Muscle of back (tissue), 11 donors: ENCODE data around the gene CCDC15. TPM values are rescaled to one million over a fixed set of nuclear protein-coding genes. Genes with fewer than 3 reads are reported as not detected.
"Not testable (repeated sequence)": the region's sequence is repeated elsewhere in the genome, so short reads cannot be mapped to it uniquely, and the experiment has no call there.

Source experiments
- DNase-seq, 3 donors: peaks; one replicate each; pipeline versions ENCODE4 v3.0.0 to v3.0.0-alpha.2; 2013
- polyA plus RNA-seq, 10 donors: library from polyadenylated mRNA; unstranded; fragments of 120-200 nt; gene quantifications; one replicate each; pipeline ENCODE4 v1.2.1, GENCODE V29; 2013; ENCODE audit not compliant: insufficient read length in 10 of 10

CCDC15 gene
- polyA plus RNA-seq, 10 donors = 2.0 to 4.1 (median 3.4) TPM

DNA sequence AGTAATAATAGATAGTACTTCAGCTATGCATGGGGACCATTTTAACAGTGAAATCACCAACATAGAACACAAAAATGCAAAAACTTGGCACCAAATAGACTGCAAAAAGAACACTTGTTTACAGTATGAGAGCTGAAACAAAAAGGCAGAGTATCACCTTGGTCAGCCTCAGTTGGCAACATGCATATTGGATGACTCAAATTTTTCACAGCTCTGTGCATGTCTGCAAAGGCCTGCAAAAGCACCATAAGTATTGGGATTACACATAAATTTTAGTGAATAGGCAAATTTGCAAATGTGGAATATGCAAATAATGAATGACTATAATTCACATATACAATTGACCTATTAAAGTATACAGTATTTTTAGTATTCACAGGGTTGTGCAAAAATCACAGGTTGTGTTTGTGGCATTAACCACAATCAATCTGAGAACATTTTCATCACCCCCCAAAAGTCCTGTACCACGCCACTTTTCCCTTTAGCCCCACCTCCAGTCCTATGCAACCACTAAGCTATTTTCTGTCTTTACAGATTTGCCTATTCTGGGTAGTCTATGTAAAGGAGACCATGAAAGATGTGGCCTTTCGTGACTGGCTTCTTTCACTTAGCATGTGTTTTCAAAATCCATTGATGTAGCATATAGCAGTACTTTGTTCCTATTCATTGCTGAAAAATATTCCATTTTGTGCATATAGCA is 47.2 kb downstream of the CCDC15 start:
- no peak for DNase-seq

DNA sequence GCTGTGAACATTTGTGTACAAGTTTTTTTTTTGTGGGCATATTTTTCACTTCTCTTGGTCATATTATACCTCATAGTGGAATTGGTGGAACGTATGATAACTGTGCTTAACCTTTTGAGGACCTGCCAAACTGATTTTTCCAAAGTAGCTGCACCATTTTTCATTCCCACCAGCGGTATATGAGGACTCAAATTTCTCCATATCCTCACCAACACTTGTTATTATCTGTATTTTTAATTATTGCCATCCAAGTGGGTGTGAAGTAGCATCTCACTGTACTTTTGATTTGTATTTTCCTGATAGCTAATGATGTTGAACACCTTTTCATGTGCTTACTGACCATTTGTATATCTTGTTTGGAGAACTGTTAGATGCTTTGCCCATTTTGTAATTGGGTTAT is 47.8 kb downstream of the CCDC15 start:
- no peak for DNase-seq

DNA sequence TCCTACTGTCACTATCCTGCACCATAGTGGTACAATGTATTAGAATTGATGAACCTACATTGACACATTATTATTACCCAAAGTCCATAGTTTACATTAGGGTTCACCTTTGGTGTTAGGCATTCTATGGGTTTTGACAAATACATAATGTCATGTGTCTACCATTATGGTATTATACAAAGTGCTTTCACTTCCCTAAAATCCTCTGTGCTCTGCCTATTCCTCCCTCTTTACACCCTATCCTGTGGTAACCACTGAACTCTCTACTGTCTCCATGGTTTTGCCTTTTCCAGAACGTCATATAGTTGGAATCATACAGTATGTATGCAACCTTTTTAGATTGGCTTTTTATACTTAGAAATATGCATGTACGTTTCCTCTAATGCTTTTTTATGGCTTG is 51.5 kb downstream of the CCDC15 start:
- no peak for DNase-seq

DNA sequence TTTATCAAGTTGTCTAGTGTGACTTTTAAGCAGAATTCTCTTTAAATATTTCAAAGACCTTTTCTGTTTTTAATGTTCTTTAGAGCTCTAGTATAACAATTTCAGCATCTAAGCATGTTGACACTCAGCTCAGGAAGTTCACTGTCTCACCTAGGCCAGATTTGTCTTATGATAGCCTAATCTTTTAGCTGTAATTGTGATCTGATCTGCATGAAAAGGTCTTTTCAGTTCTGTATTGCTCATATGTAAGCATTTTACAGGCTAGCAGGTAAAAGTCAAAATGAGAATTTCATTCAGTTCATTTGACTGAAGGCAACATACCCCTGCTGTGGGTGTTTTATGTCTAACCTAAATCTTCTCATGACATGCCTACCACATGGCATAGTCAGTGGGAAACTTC is 62.4 kb downstream of the CCDC15 start:
- no peak for DNase-seq

DNA sequence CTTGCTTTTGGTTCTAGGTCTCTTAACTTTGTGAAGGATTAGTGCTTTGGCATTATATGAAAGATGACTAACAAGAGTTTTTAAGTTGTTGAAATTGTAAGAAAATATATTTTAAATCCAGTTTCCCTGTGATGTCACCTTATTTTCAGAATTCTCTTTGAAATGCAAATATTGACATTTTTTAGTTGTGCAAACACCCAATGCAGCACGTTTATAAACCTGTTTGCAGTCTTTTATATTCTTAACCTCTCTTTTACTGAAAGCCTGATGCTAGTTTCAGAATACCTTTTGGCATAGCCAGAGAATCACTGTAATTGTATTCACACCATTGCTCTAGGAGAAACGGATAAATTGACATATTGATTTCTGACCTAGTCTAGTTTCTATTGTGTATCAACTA is 66.3 kb downstream of the CCDC15 start:
- no peak for DNase-seq

DNA sequence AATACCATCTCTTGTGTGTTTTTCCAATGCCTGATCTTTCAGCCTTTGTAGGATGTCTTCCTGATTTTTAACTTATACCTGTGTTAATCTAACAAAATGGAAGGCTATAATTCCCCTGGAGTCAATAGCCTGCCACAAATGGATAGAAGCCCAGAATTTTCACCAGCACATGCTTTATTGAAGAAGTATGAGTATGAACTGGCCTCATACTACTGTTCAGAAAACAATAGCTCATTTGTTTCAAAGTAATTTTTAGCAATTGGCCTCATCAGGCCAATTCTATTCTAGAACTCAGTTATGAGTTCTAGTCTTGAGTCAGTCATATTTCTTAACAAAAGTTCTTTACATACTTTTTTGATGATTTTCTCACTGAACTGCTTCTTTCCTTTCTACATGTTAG is 68.5 kb downstream of the CCDC15 start:
- DNase-seq = no peak

DNA sequence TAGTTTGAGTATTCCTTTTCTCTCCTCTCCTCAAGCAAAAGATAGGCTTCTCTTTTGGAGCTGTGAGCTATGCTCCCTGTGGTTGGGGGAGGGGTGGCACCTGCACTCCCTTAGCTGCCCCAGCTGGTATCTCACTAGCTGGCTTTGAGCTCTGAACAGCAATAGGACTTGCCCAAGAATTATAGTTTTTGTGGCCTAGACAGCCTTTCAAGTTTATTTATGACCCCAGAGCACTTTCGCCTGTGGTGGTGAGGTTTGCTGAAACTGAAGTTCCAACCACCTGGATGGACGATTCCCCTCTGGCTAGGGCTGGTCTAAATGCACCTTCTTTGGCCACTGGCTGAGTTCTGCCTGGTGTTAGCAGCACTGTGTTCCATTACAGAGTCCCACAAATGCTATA is 72.0 kb downstream of the CCDC15 start:
- DNase-seq = no peak

DNA sequence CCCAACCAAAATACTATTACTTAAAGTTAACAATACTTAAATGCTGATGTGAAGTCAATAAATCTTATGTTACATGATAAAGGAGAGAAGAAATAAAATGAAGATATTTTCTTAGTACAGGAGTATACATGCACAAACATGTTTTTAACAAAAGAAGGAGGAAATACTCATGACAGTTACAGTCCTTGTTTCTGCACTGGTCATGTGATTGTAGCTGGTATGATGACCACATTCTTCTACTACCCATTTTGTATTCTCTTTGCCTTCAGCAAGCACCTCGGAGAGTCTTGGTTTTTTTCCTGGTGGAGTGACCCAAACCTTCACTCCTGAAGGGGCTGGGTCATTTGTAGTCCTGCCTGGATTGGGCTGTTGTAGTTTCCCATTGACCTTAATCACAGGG is 75.4 kb downstream of the CCDC15 start:
- DNase-seq = not testable (repeated sequence)

DNA sequence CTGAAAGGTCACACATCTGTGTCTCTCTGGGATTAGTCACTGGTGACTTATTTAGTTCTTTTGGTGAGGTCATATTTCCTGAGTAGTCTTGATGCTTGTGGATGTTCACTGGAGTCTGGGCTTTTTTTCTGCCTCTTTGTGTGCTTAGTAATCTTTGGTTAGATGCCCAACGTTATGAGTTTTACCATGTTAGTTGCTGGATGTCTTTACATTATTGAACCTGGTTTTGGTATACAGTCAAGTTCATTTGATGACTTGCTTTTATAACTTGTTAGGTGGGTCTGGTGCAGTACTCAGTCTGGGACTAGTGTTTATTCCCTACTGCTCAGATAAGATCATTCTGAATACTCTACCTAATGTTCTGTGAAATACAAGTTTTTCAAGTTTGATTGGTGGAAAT is 82.9 kb downstream of the CCDC15 start:
- DNase-seq = peak in 1 of 3 donors; percentile 60

DNA sequence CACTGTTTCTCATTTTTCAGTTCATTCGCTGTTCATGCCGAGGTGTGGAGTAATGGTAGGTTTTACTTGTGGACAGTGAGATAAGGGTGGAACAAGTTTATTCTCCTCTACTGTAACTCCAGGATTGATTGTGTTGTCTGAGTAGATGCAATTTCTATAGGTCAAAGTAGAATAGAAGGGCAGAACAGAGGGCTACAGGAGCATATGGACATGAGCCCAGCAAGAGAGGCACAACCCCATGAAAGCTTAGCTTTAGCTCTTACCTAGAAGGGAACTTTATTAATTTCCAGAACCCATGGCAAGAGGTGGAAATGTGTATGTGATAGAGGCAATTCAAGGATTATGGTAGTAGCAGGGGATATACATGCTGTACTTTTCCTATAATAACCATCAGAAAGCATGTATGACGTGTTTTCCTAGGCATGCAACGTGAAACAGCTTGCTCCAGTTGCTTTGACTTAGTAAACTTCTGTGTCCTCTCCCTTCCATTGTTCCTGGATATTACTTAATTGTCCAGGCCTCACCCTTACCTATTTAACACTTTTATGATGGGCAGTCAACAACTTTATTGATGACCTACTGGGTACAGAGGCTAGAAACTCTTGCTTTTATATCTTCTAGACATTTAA is 95.3 kb downstream of the CCDC15 start:
- DNase-seq = no peak

DNA sequence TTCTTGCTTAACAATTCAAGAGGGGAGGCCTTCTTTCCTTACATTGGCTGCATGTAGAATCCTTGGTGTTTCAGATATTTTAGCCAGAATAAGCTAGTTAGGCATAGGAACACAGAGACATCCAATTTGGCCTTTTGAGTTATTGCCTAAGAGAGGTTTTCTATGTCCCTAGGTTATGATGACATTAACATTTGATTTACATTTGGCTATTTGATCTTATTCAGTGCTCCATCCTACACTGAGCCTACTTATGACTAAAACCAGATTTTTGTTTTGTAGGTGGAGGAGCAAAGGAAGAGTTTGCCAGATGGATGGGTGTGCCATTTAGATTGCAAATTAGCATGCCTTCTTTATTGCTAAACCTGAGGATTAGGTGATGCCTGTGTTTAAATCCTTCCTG is 98.0 kb downstream of the CCDC15 start:
- DNase-seq = no peak

DNA sequence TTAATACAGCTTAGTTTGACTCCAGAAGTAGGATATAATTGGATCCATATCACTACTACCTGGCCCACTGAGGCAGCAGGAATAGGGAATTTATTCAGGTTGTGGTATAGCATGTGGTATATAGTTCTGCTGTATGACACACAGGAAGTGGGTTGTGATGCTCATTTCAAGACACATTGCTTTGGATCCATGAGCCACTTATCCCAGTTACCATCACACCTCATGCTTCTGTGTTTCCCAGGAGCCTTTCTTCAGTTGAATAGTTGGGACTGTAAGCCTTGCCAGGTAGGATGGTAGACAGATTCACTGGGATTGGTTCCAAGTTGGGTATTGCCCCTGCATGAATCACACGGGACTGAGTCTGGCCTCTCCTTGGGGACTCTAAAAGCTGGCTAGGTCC is 99.2 kb downstream of the CCDC15 start:
- DNase-seq = no peak

DNA sequence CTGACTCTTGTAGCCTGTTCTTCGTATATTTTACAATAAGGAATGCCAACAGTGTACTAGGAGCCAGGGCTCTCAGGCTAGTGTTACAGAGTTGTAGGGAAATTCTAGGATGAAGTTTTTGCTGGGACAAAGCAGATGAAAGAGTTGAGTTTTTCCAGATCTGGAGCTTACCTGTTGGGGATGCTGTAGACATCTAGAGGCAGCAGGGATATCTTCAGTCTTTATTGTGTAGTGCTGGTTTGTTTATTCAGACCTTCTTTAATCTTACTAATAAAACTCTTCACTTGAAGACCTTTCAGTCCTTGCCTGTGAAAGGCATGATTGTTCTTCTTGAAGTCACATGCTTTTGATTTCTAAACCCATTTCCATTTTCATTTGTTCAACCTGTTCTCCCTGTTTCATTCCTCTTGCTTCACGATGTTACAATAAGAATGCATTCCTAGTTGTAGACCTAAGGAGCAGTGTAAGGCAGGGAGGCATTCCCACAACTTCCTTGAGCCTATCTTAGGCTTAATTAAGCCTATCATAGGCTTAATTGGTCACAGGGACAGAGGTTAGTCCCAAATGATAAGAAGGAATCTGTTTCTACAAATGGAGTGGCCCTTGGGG is 101.2 kb downstream of the CCDC15 start:
- DNase-seq = no peak

DNA sequence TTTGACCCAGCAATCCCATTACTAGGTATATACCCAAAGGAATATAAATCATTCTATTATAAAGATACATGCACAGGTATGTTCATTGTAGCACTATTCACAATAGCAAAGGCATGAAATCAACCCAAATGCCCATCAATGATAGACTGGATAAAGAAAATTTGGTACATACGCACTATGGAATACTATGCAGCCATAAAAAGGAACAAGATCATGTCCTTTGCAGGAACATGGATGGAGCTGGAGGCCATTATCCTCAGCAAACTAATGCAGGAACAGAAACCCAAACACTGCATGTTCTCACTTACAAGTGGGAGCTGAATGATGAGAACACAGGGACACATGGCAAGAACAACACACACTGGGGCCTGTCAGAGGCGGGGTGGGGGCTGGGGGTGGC is 102.1 kb downstream of the CCDC15 start:
- not testable (repeated sequence) for DNase-seq

DNA sequence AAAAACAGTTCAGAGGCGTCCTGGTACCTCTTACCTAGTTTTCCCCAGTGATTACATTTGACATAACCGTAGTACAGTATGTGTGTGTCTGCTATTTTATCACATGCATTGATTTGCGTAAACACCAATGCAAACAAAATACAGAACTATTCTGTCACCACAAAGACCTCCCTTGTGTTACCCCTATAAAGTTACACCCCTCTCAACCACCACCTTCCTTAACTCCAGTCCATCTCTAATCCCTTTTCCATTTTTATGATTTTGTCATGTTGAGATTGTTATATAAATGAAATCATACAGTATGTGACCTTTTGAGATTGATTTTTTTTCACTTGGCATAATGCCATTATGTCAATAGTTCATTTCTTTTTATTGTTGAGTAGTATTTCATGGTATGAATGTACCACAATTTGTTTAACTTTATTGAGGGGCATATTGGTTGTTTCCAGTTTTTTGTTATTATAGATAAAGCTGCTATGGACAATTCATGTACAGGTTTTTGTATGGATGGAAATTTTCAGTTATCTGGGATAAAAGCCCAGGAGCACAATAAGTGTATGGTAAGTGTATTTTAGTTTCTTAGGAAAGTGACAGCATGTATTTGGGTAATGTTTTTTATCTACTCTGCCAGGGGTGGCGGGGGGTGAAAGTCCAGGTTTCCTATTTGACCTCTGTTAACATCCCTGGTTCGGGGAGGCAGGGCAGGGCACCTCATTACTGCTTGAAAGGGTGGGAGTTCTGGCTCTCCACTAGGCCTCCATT is 103.1 kb downstream of the CCDC15 start:
- no peak for DNase-seq

DNA sequence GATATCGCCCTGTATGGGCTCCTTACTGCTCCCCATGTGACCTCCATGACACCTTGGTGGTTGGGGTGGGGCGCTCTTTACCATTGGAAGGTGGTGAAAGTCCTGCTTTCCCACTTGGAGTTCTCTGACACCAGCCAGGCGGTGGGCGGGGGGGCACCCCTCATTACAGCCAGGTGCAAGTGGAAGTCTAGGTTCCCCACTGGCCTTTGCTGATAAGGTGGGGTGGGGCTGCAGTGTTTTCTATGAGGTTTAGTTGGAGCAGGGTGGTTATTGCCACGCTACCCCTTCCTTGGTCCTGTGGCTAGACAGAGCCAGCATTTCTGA is 103.7 kb downstream of the CCDC15 start:
- no peak for DNase-seq

DNA sequence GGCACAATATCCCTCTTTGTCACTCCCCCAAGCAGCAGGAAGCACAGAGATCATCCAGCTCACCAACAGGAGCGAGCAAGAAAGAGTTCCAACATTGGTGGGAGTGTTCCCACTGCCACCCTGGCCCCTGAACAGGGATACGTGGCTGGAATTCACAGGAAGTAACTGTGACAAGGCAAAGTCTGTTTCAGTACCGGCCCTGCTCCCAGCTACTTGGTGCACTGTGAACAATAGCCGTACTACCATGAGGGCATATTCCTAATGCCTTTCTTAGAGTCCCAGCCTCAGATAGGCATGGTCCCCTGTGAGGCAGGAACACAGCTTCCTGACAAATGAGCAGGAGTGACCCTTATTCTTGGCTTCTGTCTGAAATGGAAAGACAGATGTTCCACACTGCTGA is 107.3 kb downstream of the CCDC15 start:
- DNase-seq = no peak

DNA sequence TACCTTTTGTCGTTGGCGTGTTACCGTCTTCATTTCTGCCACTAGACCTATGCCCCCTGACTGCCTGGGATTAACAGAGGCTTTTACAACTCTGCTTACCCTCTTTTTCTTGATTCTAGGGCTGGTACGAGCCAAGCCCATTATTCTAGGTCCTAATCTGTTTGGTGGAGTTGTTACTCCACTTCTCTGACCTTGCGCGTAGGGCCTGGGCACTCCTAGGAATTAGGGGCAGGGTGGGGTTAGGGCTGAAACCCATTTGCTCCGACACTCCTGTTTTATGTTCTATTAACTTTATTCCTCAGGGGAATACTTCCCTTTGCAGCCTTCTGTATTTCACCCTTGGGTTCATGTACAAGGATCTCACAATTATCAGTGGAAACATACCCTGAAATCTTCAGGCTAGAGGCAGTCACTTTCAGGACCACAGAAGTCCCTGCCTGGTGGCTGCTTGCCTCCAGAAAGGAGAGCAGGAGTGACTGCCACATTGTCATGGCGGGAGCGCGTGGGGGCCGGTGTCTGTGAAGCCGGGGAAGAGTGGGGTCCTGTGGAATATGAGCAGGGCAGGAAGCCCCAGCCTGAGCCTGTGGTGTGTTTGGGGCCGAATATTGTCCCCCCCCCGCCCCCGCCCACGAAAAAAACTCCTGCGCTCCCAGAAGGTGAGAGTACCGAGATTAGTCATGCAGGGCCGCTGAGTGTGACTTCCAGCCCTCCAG is 108.4 kb downstream of the CCDC15 start:
- DNase-seq = no peak

DNA sequence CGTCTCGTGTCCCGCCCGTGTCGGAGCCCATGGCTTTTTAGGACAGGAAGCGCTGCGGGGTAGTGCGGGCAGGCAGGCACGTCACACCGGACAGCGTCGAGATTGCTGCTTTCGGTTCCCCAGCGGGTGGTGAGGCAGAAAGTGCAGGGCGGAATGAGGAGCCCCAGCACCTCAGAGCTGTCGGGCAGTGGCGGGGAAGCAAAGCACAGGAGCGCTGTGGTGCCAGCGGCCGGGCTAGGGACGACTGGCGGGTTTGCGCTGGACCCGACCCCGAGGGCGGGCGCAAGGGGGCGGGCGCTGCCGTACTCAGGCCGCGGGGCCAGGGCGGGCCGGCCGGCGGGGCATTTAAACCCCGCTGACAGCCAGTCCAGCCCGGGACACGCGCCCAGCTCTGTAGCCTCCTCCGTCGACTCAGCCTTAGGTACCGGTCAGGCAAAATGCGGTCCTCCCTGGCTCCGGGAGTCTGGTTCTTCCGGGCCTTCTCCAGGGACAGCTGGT is 109.0 kb downstream of the CCDC15 start, which contains the start of gene SLC37A2:
Gene SLC37A2 (plus strand): TSS at position 375 of the 498 bp plus-strand sequence. CDS start 63 bp downstream, at position 438.
- DNase-seq = peak; percentile 28 to 82 (median 51)

DNA sequence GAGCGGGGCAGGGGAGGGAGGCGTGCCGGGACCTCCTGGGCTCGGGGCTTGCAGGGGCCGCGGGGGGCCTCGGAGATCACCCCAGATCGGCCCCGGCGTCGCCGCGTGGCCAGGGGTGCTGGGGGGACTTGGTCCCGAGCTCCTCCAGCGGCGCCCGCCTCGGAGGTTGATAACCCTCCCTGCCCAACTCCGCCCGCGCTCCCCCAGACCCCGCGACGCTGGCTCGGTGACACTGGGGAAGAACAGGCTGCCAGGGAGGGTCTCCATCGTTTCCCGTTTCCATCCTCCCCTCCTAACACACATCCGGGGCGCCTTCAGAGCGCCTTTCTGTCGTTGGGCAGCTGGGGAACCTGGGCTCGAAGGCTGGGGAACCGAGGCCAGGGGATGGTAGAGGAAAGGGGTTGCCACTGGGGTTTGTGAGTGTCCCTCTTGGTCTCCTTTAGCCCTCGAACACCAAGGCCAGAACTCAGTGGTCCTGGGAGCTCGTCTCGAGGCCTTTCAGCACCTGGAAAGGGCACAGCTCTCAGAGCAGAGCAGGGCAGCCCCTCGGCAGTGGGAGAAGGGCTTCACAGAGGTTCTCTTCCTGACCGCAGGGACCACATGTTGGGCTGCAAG is 109.5 kb downstream of the CCDC15 start:
- no peak for DNase-seq

DNA sequence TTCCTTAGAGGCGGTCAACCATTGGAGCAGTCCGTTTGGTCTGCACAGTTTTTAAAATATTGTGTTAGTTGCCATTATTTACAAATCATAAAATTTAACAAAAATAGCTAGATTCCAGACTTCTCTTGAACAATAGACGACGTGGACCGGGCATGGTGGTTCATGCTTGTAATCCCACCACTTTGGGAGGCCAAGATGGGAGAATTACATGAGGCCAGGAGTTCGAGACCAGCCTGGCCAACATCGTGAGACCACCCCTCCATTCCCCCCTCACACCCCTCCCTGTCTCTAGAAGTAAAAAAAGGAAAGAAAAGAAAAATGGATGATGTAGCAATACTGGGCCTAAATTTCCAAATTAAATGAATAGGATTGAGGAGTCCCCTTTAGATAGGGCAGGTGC is 110.1 kb downstream of the CCDC15 start:
- no peak for DNase-seq
